Trophoblast cell (in vitro differentiated cells and primary cell): Measurements from ENCODE around the gene EPB41L4A.

Experiments used
- DNase-seq, 2 donors: peaks; one replicate each; pipeline ENCODE4 v3.0.0-alpha.2; 2016
- H2AFZ ChIP-seq: 2 replicates; pipeline ENCODE4 v1.6.1; 2013; ENCODE audit warnings: low read length, moderate library complexity, mild to moderate bottlenecking; ENCODE audit not compliant: insufficient read depth, poor library complexity
- H2AK5ac ChIP-seq: 2 replicates; pipeline ENCODE4 v1.6.1; 2013; ENCODE audit warnings: mild to moderate bottlenecking, low read length
- H2BK120ac ChIP-seq: 2 replicates; pipeline ENCODE4 v1.6.1; 2013; ENCODE audit warnings: low read length, mild to moderate bottlenecking, moderate library complexity; ENCODE audit not compliant: insufficient read depth, poor library complexity
- H2BK12ac ChIP-seq: 2 replicates; pipeline ENCODE4 v1.6.1; 2013; ENCODE audit warnings: mild to moderate bottlenecking, low read length, moderate library complexity
- H2BK5ac ChIP-seq: 2 replicates; pipeline ENCODE4 v1.6.1; 2013; ENCODE audit warnings: low read length, low read depth, moderate library complexity, mild to moderate bottlenecking; ENCODE audit not compliant: poor library complexity
- H3K14ac ChIP-seq: 2 replicates; pipeline ENCODE4 v1.6.1; 2013; ENCODE audit warnings: mild to moderate bottlenecking, low read length
- H3K18ac ChIP-seq: 2 replicates; pipeline ENCODE4 v1.6.1; 2013; ENCODE audit warnings: mild to moderate bottlenecking, low read length
- H3K23ac ChIP-seq: 2 replicates; pipeline ENCODE4 v1.6.1; 2013; ENCODE audit warnings: low read length
- H3K27ac ChIP-seq: 2 replicates; pipeline ENCODE4 v1.5.1; 2013; ENCODE audit warnings: low read depth, mild to moderate bottlenecking, inconsistent platforms, low read length, moderate library complexity
- H3K27me3 ChIP-seq: 2 replicates; pipeline ENCODE4 v1.6.1; 2013; ENCODE audit warnings: inconsistent platforms, mild to moderate bottlenecking, low read length, moderate library complexity; ENCODE audit not compliant: insufficient read depth
- H3K36me3 ChIP-seq, 2 experiments: 1 replicate in 1 of 2; 2 replicates in 1 of 2; pipeline ENCODE4 v1.6.1; 2013; ENCODE audit warnings: low read length in 2 of 2, mild to moderate bottlenecking in 2 of 2, moderate library complexity in 1 of 2; ENCODE audit not compliant: insufficient read depth in 2 of 2, control insufficient read depth in 1 of 2
- H3K4ac ChIP-seq: 2 replicates; pipeline ENCODE4 v1.6.1; 2013; ENCODE audit warnings: low read depth, mild to moderate bottlenecking, low read length, moderate library complexity
- H3K4me1 ChIP-seq, 2 experiments: 1 replicate in 1 of 2; 2 replicates in 1 of 2; pipeline ENCODE4 v1.6.1; 2013; ENCODE audit warnings: low read length in 2 of 2, mild to moderate bottlenecking in 2 of 2, moderate library complexity in 1 of 2; ENCODE audit not compliant: insufficient read depth in 2 of 2, control insufficient read depth in 1 of 2
- H3K4me2 ChIP-seq: 2 replicates; pipeline ENCODE4 v1.6.1; 2013; ENCODE audit warnings: inconsistent platforms, mild to moderate bottlenecking, low read length, moderate library complexity
- H3K4me3 ChIP-seq: 2 replicates; pipeline ENCODE4 v1.5.1; 2013; ENCODE audit warnings: mild to moderate bottlenecking, low read depth, low read length, inconsistent platforms
- H3K79me1 ChIP-seq: one replicate; pipeline ENCODE4 v1.6.1; 2013; ENCODE audit warnings: low read length
- H3K79me2 ChIP-seq: 2 replicates; pipeline ENCODE4 v1.6.1; 2013; ENCODE audit warnings: low read length, mild to moderate bottlenecking; ENCODE audit not compliant: control insufficient read depth, insufficient read depth, poor library complexity
- H3K9ac ChIP-seq: 2 replicates; pipeline ENCODE4 v1.6.1; 2013; ENCODE audit warnings: mild to moderate bottlenecking, low read length
- H3K9me3 ChIP-seq: 2 replicates; pipeline ENCODE4 v1.6.1; 2013; ENCODE audit warnings: low read depth, mild to moderate bottlenecking, control low read depth, inconsistent platforms, low read length; ENCODE audit not compliant: insufficient read depth
- H4K12ac ChIP-seq: 2 replicates; pipeline ENCODE4 v1.6.1; 2013; ENCODE audit warnings: low read depth, mild to moderate bottlenecking, low read length, moderate library complexity
- H4K8ac ChIP-seq: 2 replicates; pipeline ENCODE4 v1.6.1; 2013; ENCODE audit warnings: low read depth, mild to moderate bottlenecking, low read length, moderate library complexity
- H4K91ac ChIP-seq: one replicate; pipeline ENCODE4 v1.6.1; 2013; ENCODE audit warnings: low read depth, mild to moderate bottlenecking, low read length, moderate library complexity
- WGBS: extraction: QIAGEN DNeasy Blood & Tissue Kit; methylation state at CpG from one replicate; pipeline ENCODE4 v1.1.7; 2013; ENCODE audit warnings: missing lambda C conversion rate; ENCODE audit not compliant: insufficient read length, insufficient coverage; ENCODE audit errors: extremely low coverage; 5-methylcytosine and 5-hydroxymethylcytosine counted together

Gene EPB41L4A

GRCh38 chr5:112138526-112138925 lies 280.6 kb downstream of the EPB41L4A start:
- no peak overlapping the region for H3K4me2 ChIP-seq
- H3K18ac ChIP-seq, result no peak overlapping the region
- H3K27me3 ChIP-seq, result no peaks in the 10 kb centered on the region
- H4K91ac ChIP-seq, result no peak overlapping the region
- H2AK5ac ChIP-seq, result no peak overlapping the region
- H4K12ac ChIP-seq, result no peak overlapping the region
- no peak overlapping the region for H2AFZ ChIP-seq
- no peaks in the 10 kb centered on the region for H3K79me2 ChIP-seq
- H3K9me3 ChIP-seq, result no peaks in the 10 kb centered on the region
- H3K4me1 ChIP-seq, result no peaks in the 10 kb centered on the region
- no peak overlapping the region for H4K8ac ChIP-seq
- no peaks in the 10 kb centered on the region for H3K79me1 ChIP-seq
- H3K27ac ChIP-seq, result no peak overlapping the region
- no peak overlapping the region for H3K4me3 ChIP-seq
- no peak for DNase-seq
- no peak overlapping the region for H2BK5ac ChIP-seq
- WGBS, result no CpG with 5 or more reads among the region's 2 CpGs
- no peaks in the 10 kb centered on the region for H3K36me3 ChIP-seq
- no peak overlapping the region for H2BK120ac ChIP-seq
- no peak overlapping the region for H3K9ac ChIP-seq
- no peak overlapping the region for H3K23ac ChIP-seq
- H3K4ac ChIP-seq, result no peak overlapping the region
- H2BK12ac ChIP-seq, result no peak overlapping the region
- no peak overlapping the region for H3K14ac ChIP-seq

- no peak overlapping the region for H3K4me2 ChIP-seq
- no peak overlapping the region for H2AK5ac ChIP-seq
- WGBS, result no CpG with 5 or more reads among the region's 6 CpGs
Measured at GRCh38 chr5:112136773-112137172, 282.3 kb downstream of the EPB41L4A start.

GRCh38 chr5:112127861-112128260 lies 291.2 kb downstream of the EPB41L4A start:
- Histone ChIP-seq H2AK5ac (no peak overlapping the region), H3K36me3 (no peaks in the 10 kb centered on the region), H3K4me3 (no peak overlapping the region), H2BK5ac (no peak overlapping the region), H2BK120ac (no peak overlapping the region), H3K23ac (no peak overlapping the region), H4K91ac (no peak overlapping the region), H3K4ac (no peak overlapping the region), H3K9ac (no peak overlapping the region), H3K18ac (no peak overlapping the region), H3K14ac (no peak overlapping the region), H3K4me2 (no peak overlapping the region), H2AFZ (no peak overlapping the region), H3K9me3 (no peaks in the 10 kb centered on the region), H4K8ac (no peak overlapping the region), H3K27me3 (no peaks in the 10 kb centered on the region), H3K4me1 (no peaks in the 10 kb centered on the region), H3K79me2 (no peaks in the 10 kb centered on the region), H4K12ac (no peak overlapping the region), H2BK12ac (no peak overlapping the region), H3K27ac (no peak overlapping the region), H3K79me1 (no peaks in the 10 kb centered on the region)
- no peak for DNase-seq

More at GRCh38 chr5:112136773-112137172, 282.3 kb downstream of the EPB41L4A start:
- Histone ChIP-seq H3K27ac (no peak overlapping the region), H3K4me3 (no peak overlapping the region), H3K79me2 (no peaks in the 10 kb centered on the region), H3K18ac (no peak overlapping the region), H2AFZ (no peak overlapping the region), H4K12ac (no peak overlapping the region), H3K79me1 (no peaks in the 10 kb centered on the region), H2BK120ac (no peak overlapping the region), H4K91ac (no peak overlapping the region), H4K8ac (no peak overlapping the region), H3K4ac (no peak overlapping the region), H3K23ac (no peak overlapping the region), H2BK12ac (no peak overlapping the region), H3K9ac (no peak overlapping the region), H3K27me3 (no peaks in the 10 kb centered on the region), H3K4me1 (no peaks in the 10 kb centered on the region), H3K9me3 (no peaks in the 10 kb centered on the region), H3K36me3 (no peaks in the 10 kb centered on the region), H3K14ac (no peak overlapping the region), H2BK5ac (no peak overlapping the region)
- no peak for DNase-seq

- Histone ChIP-seq H3K36me3 (no peaks in the 10 kb centered on the region), H2BK5ac (no peak overlapping the region), H2AK5ac (no peak overlapping the region), H3K14ac (no peak overlapping the region), H3K18ac (no peak overlapping the region), H3K4me1 (no peaks in the 10 kb centered on the region), H3K79me2 (no peaks in the 10 kb centered on the region), H3K27ac (no peak overlapping the region), H3K79me1 (no peaks in the 10 kb centered on the region), H4K12ac (no peak overlapping the region), H2AFZ (no peak overlapping the region), H4K8ac (no peak overlapping the region), H3K23ac (no peak overlapping the region), H4K91ac (no peak overlapping the region), H3K9me3 (no peaks in the 10 kb centered on the region), H2BK120ac (no peak overlapping the region), H3K9ac (no peak overlapping the region), H2BK12ac (no peak overlapping the region), H3K4me2 (no peak overlapping the region), H3K4me3 (no peak overlapping the region), H3K4ac (no peak overlapping the region), H3K27me3 (no peaks in the 10 kb centered on the region)
- WGBS, result no CpG with 5 or more reads among the region's 4 CpGs
- no peak for DNase-seq
Measured at GRCh38 chr5:112126982-112127381, 292.1 kb downstream of the EPB41L4A start.
